ENCODE data around the gene NETO2.

- TF ChIP-seq, protein P1, sequence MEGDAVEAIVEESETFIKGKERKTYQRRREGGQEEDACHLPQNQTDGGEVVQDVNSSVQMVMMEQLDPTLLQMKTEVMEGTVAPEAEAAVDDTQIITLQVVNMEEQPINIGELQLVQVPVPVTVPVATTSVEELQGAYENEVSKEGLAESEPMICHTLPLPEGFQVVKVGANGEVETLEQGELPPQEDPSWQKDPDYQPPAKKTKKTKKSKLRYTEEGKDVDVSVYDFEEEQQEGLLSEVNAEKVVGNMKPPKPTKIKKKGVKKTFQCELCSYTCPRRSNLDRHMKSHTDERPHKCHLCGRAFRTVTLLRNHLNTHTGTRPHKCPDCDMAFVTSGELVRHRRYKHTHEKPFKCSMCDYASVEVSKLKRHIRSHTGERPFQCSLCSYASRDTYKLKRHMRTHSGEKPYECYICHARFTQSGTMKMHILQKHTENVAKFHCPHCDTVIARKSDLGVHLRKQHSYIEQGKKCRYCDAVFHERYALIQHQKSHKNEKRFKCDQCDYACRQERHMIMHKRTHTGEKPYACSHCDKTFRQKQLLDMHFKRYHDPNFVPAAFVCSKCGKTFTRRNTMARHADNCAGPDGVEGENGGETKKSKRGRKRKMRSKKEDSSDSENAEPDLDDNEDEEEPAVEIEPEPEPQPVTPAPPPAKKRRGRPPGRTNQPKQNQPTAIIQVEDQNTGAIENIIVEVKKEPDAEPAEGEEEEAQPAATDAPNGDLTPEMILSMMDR (IDR thresholded peaks at IDR 0.05; ENCODE audit: extremely low read depth in 1 of 2, insufficient read depth in 1 of 2, low read depth in 1 of 2, low read length in 2 of 2), result no peak
- TF ChIP-seq POLR2A (IDR thresholded peaks at IDR 0.05; ENCODE audit: low read depth, low read length), result no peak
- TF ChIP-seq POLR2AphosphoS5 (IDR thresholded peaks at IDR 0.05; ENCODE audit: insufficient read depth, low read depth, low read length), result no peak
- no peak for TF ChIP-seq FOS (IDR thresholded peaks at IDR 0.05; ENCODE audit: borderline replicate concordance, insufficient read depth, low read length)
- no peak for TF ChIP-seq MAX (IDR thresholded peaks at IDR 0.05; ENCODE audit: insufficient read depth, insufficient read length)
These were observed 38.6 kb upstream of the NETO2 start for GRCh38 chr16:47182318-47182717.

Measured in endothelial cell of umbilical vein (primary cell).